H1 (cell line): Measurements from ENCODE around the gene FAM120B. TPM values are rescaled to one million over a fixed set of nuclear protein-coding genes. Genes with fewer than 3 reads are reported as not detected.

Experiments
- CTCF ChIA-PET: fragments of 300-600 bp; sonication (Branson Sonifier 250); formaldehyde crosslinking; loops from one replicate; lab custom pipeline; 2021; ENCODE audit not compliant: partially characterized antibody; lab: Charles Lee
- POLR2A ChIA-PET: fragments of 300-600 bp; sonication (Branson Sonifier 250); formaldehyde crosslinking; loops from one replicate; lab custom pipeline; 2021; ENCODE audit warnings: inconsistent platforms; ENCODE audit not compliant: partially characterized antibody; lab: Charles Lee
- DNase-seq, 2 experiments: peaks; one replicate each; pipeline versions ENCODE4 v3.0.0 to v3.0.0-alpha.2; 2010 to 2022; ENCODE audit warnings: low spot score in 2 of 2, low read depth in 1 of 2, mixed read lengths in 1 of 2
- FAIRE-seq: peaks from 2 replicates; lab custom pipeline; 2011; peaks lifted over from hg19 to GRCh38; lab: Jason Lieb, UNC
- H2AFZ ChIP-seq: 2 replicates; pipeline ENCODE4 v1.8.1; 2012; ENCODE audit warnings: low read length, inconsistent platforms
- H2AK5ac ChIP-seq: 2 replicates; pipeline ENCODE4 v1.6.1; 2013; ENCODE audit warnings: low read depth, low read length
- H2BK120ac ChIP-seq: replicated peaks from 2 replicates; pipeline ENCODE3; 2013; ENCODE audit warnings: low read depth, low read length, inconsistent platforms
- H2BK12ac ChIP-seq: 2 replicates; pipeline ENCODE4 v1.6.1; 2013; ENCODE audit warnings: low read depth, low read length
- H2BK15ac ChIP-seq: 2 replicates; pipeline ENCODE4 v1.6.1; 2013; ENCODE audit warnings: low read length
- H2BK20ac ChIP-seq: 2 replicates; pipeline ENCODE4 v1.6.1; 2013; ENCODE audit warnings: low read length
- H2BK5ac ChIP-seq: 2 replicates; pipeline ENCODE4 v1.6.1; 2013; ENCODE audit warnings: low read depth, low read length
- H3K14ac ChIP-seq: 2 replicates; pipeline ENCODE4 v1.6.1; 2013; ENCODE audit warnings: inconsistent platforms; ENCODE audit not compliant: insufficient read length
- H3K18ac ChIP-seq: 2 replicates; pipeline ENCODE4 v1.6.1; 2013; ENCODE audit warnings: low read length; ENCODE audit errors: extremely low read depth
- H3K23ac ChIP-seq: 2 replicates; pipeline ENCODE4 v1.6.1; 2013; ENCODE audit warnings: inconsistent platforms; ENCODE audit not compliant: insufficient read length
- H3K23me2 ChIP-seq: 2 replicates; pipeline ENCODE4 v1.6.1; 2013; ENCODE audit warnings: low read depth, low read length
- H3K27ac ChIP-seq: 2 replicates; pipeline ENCODE4 v1.6.1; 2011; ENCODE audit warnings: low read depth, low read length, inconsistent platforms
- H3K27me3 ChIP-seq, 4 experiments: replicated peaks in 1 of 4; 1 replicate in 1 of 4; 2 replicates in 3 of 4; pipeline versions ENCODE4 v1.6.1 to v1.8.1; 2011 to 2013; ENCODE audit warnings: low read length in 3 of 4, mild to moderate bottlenecking in 3 of 4, inconsistent platforms in 2 of 4, mixed read lengths in 2 of 4, moderate library complexity in 1 of 4; ENCODE audit not compliant: control insufficient read depth in 3 of 4, insufficient read depth in 3 of 4; ENCODE audit errors: extremely low read depth in 1 of 4
- H3K36me3 ChIP-seq, 4 experiments: 2 replicates each; pipeline versions ENCODE4 v1.6.1 to v1.8.1; 2011 to 2013; ENCODE audit warnings: mild to moderate bottlenecking in 4 of 4, low read length in 3 of 4, moderate library complexity in 2 of 4, control low read depth in 1 of 4, inconsistent platforms in 1 of 4; ENCODE audit not compliant: insufficient read depth in 4 of 4, control insufficient read depth in 2 of 4
- H3K4ac ChIP-seq: replicated peaks from 2 replicates; pipeline ENCODE3; 2013; ENCODE audit warnings: low read length, low read depth, mixed read lengths, inconsistent platforms; ENCODE audit not compliant: insufficient read length
- H3K4me1 ChIP-seq, 4 experiments: replicated peaks in 1 of 4; 1 replicate in 1 of 4; 2 replicates in 3 of 4; pipeline versions ENCODE4 v1.6.1 to v1.8.1; 2011 to 2013; ENCODE audit warnings: low read length in 3 of 4, inconsistent platforms in 2 of 4, mixed read lengths in 1 of 4; ENCODE audit not compliant: insufficient read depth in 4 of 4, control insufficient read depth in 3 of 4
- H3K4me2 ChIP-seq, 2 experiments: 2 replicates each; pipeline versions ENCODE4 v1.6.1 to v1.8.1; 2011 to 2013; ENCODE audit warnings: low read depth in 2 of 2, low read length in 2 of 2, control low read depth in 1 of 2, inconsistent platforms in 1 of 2, mild to moderate bottlenecking in 1 of 2; ENCODE audit not compliant: insufficient read depth in 1 of 2
- H3K4me3 ChIP-seq, 4 experiments: fragments of 200-600, 300-600 bp in 1 of 4; sonication (generic), shearing (Covaris generic), sonication (Bioruptor Twin) in 1 of 4; 2 replicates each; pipeline versions ENCODE4 v1.5.1 to v1.8.1; 2011 to 2016; ENCODE audit warnings: low read length in 4 of 4, low read depth in 3 of 4, control low read depth in 2 of 4, inconsistent platforms in 2 of 4, mild to moderate bottlenecking in 2 of 4, mixed read lengths in 1 of 4, moderate library complexity in 1 of 4; ENCODE audit not compliant: insufficient read depth in 2 of 4; ENCODE audit errors: extremely low read depth in 1 of 4
- H3K56ac ChIP-seq: replicated peaks from 2 replicates; pipeline ENCODE3; 2013; ENCODE audit warnings: low read depth, mild to moderate bottlenecking, mixed read lengths, low read length, inconsistent platforms; ENCODE audit not compliant: insufficient read length
- H3K79me1 ChIP-seq: 2 replicates; pipeline ENCODE4 v1.6.1; 2013; ENCODE audit warnings: low read depth, low read length, control low read depth
- H3K79me2 ChIP-seq, 2 experiments: 2 replicates each; pipeline versions ENCODE4 v1.6.1 to v1.8.1; 2012 to 2013; ENCODE audit warnings: low read length in 2 of 2, mild to moderate bottlenecking in 2 of 2, inconsistent platforms in 1 of 2; ENCODE audit not compliant: insufficient read depth in 2 of 2, control insufficient read depth in 1 of 2
- H3K9ac ChIP-seq, 4 experiments: replicated peaks in 1 of 4; 1 replicate in 1 of 4; 2 replicates in 3 of 4; pipeline versions ENCODE4 v1.6.1 to v1.8.1; 2011 to 2013; ENCODE audit warnings: low read depth in 3 of 4, low read length in 3 of 4, control low read depth in 2 of 4, mild to moderate bottlenecking in 2 of 4, moderate library complexity in 2 of 4, inconsistent platforms in 1 of 4; ENCODE audit errors: extremely low read depth in 1 of 4
- H3K9me3 ChIP-seq, 2 experiments: 2 replicates each; pipeline versions ENCODE4 v1.6.1 to v1.8.1; 2012 to 2013; ENCODE audit warnings: mild to moderate bottlenecking in 2 of 2, moderate library complexity in 2 of 2, control low read depth in 1 of 2, inconsistent platforms in 1 of 2, low read depth in 1 of 2, low read length in 1 of 2, mixed read lengths in 1 of 2; ENCODE audit not compliant: insufficient read depth in 2 of 2
- H4K20me1 ChIP-seq, 2 experiments: replicated peaks in 1 of 2; 2 replicates each; pipeline versions ENCODE3 to v1.8.1; 2011 to 2013; ENCODE audit warnings: inconsistent platforms in 2 of 2, low read length in 2 of 2, mild to moderate bottlenecking in 1 of 2; ENCODE audit not compliant: insufficient read depth in 2 of 2, control insufficient read depth in 1 of 2
- H4K5ac ChIP-seq: 2 replicates; pipeline ENCODE4 v1.6.1; 2013; ENCODE audit warnings: low read length, low read depth, mixed read lengths, inconsistent platforms; ENCODE audit not compliant: insufficient read length
- H4K8ac ChIP-seq: 2 replicates; pipeline ENCODE4 v1.8.0; 2013; ENCODE audit warnings: mild to moderate bottlenecking, moderate library complexity, low read length, inconsistent platforms; ENCODE audit not compliant: insufficient read depth; ENCODE audit errors: extremely low read depth
- H4K91ac ChIP-seq: replicated peaks from 2 replicates; pipeline ENCODE3; 2013; ENCODE audit warnings: low read length, mixed read lengths, inconsistent platforms; ENCODE audit not compliant: insufficient read length
- CBX8 ChIP-seq: fragments of 300-800, 300-1000 bp; sonication (generic); IDR thresholded peaks from 2 replicates; pipeline ENCODE4 v1.7.1; 2016; ENCODE audit warnings: low read depth, low read length, borderline replicate concordance
- CTBP2 ChIP-seq: IDR thresholded peaks from 2 replicates; pipeline ENCODE4 v1.7.0; 2011; ENCODE audit warnings: borderline replicate concordance, mild to moderate bottlenecking, moderate library complexity, mixed read lengths, low read length; ENCODE audit not compliant: insufficient read depth, insufficient read length
- POLR2AphosphoS5 ChIP-seq: IDR thresholded peaks from 2 replicates; pipeline ENCODE4 v1.6.1; 2011; ENCODE audit warnings: low read depth, low read length
- SRF ChIP-seq: IDR thresholded peaks from 2 replicates; pipeline ENCODE4 v1.6.1; 2011; ENCODE audit warnings: mild to moderate bottlenecking, low read depth, low read length, moderate library complexity
- SUZ12 ChIP-seq: fragments of 200-600 bp; sonication (generic); IDR thresholded peaks from 2 replicates; pipeline ENCODE4 v1.6.1; 2012; ENCODE audit warnings: mild to moderate bottlenecking, inconsistent platforms, low read length, moderate library complexity, mixed read lengths
- TAF1 ChIP-seq: IDR thresholded peaks from 2 replicates; pipeline ENCODE4 v1.6.1; 2011; ENCODE audit warnings: mild to moderate bottlenecking, low read depth, low read length
- ZNF274 ChIP-seq: IDR thresholded peaks from 2 replicates; pipeline ENCODE4 v1.7.0; 2012; ENCODE audit warnings: low read length, borderline replicate concordance; ENCODE audit errors: extremely low read depth
- WGBS, 2 experiments: shearing (Covaris generic) in 1 of 2; methylation state at CpG; one replicate each; pipeline versions ENCODE4 v1.1.6 to v1.1.7; 2013 to 2015; ENCODE audit warnings: low lambda C conversion rate in 2 of 2, mixed read lengths in 2 of 2, inconsistent platforms in 1 of 2, low coverage in 1 of 2, missing lambda C conversion rate in 1 of 2; ENCODE audit not compliant: insufficient replicate concordance in 2 of 2, insufficient coverage in 1 of 2, insufficient read length in 1 of 2; ENCODE audit errors: extremely low coverage in 1 of 2, missing lambda C conversion rate in 1 of 2; 5-methylcytosine and 5-hydroxymethylcytosine counted together
- polyA plus RNA-seq, 7 experiments: library from polyadenylated mRNA; depleted of rRNA in 3 of 7; stranded (reverse) in 5 of 7; unstranded in 2 of 7; fragments of >200 nt in 5 of 7; fragments of 200-250 nt in 2 of 7; gene quantifications; 1 replicate in 5 of 7; 2 replicates in 1 of 7; 4 replicates in 1 of 7; pipeline versions ENCODE4 v1.2.1 to v1.2.3, GENCODE V29; 2011 to 2013; ENCODE audit warnings: missing spikeins in 2 of 7, mixed read lengths in 2 of 7
- total RNA-seq: library from RNA; stranded (reverse); fragmentation: NEBNext Ultra II Directional; extraction: Animal tissue kit (Norgen Biotek cat#: 25700); gene quantifications from 2 replicates; pipeline ENCODE4 v1.2.1, GENCODE V29; 2021

Gene FAM120B
- total and polyA plus RNA-seq, 2 of the 8 experiments (the other 6 are each of a cell fraction or from before 2014, with no cell fraction given) = 5.1 to 12.5 TPM

GRCh38 chr6:170268216-170269129 lies 38.1 kb upstream of the FAM120B start:
- TF ChIP-seq TAF1 (no peak), CBX8 (no peak), SUZ12 (no peak), POLR2AphosphoS5 (no peak), ZNF274 (no peak), CTBP2 (no peak), SRF (no peak)
- TF ChIP-seq, all 59 proteins: peak for 0
- Histone ChIP-seq H3K79me1 (no peaks in the 10 kb centered on the region), H2BK12ac (no peak overlapping the region), H3K4me2 (no peak overlapping the region), H4K91ac (no peak overlapping the region), H3K9me3 (no peaks in the 10 kb centered on the region), H2BK5ac (no peak overlapping the region), H4K20me1 (no peaks in the 10 kb centered on the region), H3K27ac (no peak overlapping the region), H3K18ac (no peak overlapping the region), H3K27me3 (no peaks in the 10 kb centered on the region; a peak in 1 of 7 replicates), H4K5ac (no peak overlapping the region), H2BK20ac (no peak overlapping the region), H3K9ac (no peak overlapping the region), H4K8ac (peak overlapping the region; percentile 57; the same call in 1 of the 2 replicates), H3K23me2 (no peaks in the 10 kb centered on the region), H3K4me1 (peaks cover 0 to 5% (median under 1%) of the 10 kb centered on the region in 4 experiments; a peak in 2 of 7 replicates), H3K4ac (no peak overlapping the region), H2AFZ (no peak overlapping the region), H2BK120ac (no peak overlapping the region), H3K23ac (no peak overlapping the region), H3K14ac (no peak overlapping the region), H3K56ac (no peak overlapping the region), H3K36me3 (no peaks in the 10 kb centered on the region), H3K79me2 (no peaks in the 10 kb centered on the region), H2BK15ac (peak overlapping the region; percentile 92; the same call in 1 of the 2 replicates), H3K4me3 (no peak overlapping the region), H2AK5ac (no peak overlapping the region)
- ChIA-PET CTCF (interaction anchor here (0.5 to 1.4 kb wide), 3 partner anchors 10 to 1892 kb away, joined by 3 to 5 read pairs (median 3); no protein-coding TSS in a partner anchor), POLR2A (interaction anchor here (0.8 to 4.8 kb wide), 2 partner anchors 22 to 478 kb away, joined by 4 to 17 read pairs; partner anchors contain the start of gene DLL1)
- no peak for DNase-seq
- 85% methylated on average over 20 of the region's 22 CpGs; no CpG with 5 or more reads in 1 of the 2 experiments for WGBS, 2 experiments
- FAIRE-seq = no peak
